RKO (cell line): Measurements from ENCODE around the gene OR2S2.
"Not testable (repeated sequence)": the region's sequence is repeated elsewhere in the genome, so short reads cannot be mapped to it uniquely, and the experiment has no call there.

Experiments
- DNase-seq: peaks from one replicate; pipeline ENCODE4 v3.0.0-alpha.2; 2016; ENCODE audit warnings: low spot score

Gene OR2S2

GRCh38 chr9:35962126-35962906, 4.4 kb upstream of the OR2S2 start:
- DNase-seq = no peak

- no peak for DNase-seq
Observed at GRCh38 chr9:35960039-35960655, 2.2 kb upstream of the OR2S2 start.

DNA sequence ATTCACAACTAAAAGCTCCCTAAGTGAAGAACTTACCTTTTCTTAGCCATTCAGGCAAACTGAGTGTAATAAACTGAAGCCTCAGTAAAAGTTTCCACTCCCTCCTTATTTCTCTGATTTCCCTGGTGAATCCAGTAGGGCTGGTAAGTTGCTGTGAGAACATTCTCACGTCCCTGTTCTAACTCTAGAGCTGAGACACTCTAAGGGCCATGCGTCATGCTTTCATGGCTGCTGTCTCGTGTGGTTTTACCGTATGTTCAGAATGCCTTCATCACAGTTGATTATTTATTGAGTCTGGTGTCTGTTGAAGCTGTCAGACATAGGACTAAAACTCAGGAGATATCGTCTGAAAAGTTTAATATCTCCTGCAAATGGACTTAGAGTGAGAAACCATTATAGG, 1.3 kb downstream of the OR2S2 start:
- no peak for DNase-seq

GRCh38 chr9:35954942-35955546, 2.9 kb downstream of the OR2S2 start:
- DNase-seq = peak; percentile 86

DNA sequence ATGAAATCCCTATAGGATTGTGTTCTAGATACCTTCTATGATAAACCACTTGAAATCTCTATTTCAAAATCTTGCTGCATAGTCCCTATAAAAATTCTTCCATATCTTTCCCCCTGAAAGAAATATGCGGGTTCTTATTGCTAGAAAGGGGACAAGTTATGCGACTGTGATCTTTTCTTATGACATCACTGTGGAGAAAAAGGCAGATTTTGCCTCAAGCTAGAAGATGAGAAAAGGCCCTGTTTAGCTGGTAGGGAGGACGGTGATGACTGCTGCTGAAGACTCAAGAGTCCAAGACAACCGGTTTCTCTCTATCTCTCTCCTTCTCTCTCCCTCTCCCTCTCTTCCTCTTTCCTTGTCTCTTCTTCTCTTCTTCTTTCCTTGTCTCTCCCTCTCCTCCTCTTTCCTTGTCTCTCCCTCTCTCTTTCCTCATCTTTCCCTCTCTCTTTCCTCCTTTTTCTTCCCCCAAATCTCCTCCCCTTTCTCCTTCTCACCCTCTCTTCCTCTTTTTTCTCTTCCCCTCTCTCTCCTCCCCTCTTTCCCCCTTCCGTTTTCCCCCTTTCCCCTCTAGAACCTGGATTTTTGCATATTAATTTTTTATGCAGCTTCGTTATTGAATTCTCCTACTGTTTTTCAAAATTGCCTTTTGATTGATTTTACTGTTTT, 5.3 kb downstream of the OR2S2 start:
- DNase-seq = no peak

- DNase-seq = peak; percentile 40
Observed at GRCh38 chr9:35951736-35952135, 6.2 kb downstream of the OR2S2 start.

DNA sequence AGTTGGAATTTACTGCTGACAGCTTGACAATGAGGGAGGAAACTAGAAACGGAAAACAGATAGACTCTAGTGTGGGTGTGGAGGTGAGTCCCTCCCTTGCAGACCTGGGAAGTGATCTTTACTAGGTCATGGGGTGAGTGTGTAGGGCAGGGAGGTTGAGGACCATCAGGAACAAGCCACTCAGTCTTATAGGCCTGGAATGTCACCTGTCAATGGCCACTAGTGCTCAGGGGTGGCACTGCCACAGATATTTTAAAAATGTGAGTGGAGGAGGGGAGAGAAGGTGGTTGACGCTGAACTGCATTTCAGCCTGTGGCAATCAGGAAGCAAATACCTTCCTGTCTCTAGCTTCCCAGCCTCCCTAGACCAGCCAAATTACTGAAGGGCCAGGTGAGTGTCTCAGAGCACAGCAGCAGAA, 9.0 kb downstream of the OR2S2 start:
- DNase-seq = no peak

DNA sequence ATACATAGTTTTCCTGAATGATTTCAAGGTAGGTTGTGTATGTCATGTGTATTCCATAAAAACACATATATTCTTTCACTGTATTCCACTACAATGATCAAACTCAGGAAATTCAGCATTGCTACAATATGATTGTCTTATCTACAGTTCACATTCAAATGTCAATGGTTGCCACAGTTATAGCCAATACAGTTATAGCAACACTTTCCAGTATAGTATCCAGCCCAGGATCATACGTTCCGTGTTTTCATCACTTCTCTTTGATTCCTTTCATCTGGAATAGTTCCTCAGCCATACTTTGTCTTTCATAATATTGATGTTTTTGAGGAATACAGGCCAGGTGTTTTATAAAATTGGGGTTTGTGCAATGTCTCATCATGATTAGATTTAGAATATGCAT, 9.5 kb downstream of the OR2S2 start:
- DNase-seq = no peak

DNA sequence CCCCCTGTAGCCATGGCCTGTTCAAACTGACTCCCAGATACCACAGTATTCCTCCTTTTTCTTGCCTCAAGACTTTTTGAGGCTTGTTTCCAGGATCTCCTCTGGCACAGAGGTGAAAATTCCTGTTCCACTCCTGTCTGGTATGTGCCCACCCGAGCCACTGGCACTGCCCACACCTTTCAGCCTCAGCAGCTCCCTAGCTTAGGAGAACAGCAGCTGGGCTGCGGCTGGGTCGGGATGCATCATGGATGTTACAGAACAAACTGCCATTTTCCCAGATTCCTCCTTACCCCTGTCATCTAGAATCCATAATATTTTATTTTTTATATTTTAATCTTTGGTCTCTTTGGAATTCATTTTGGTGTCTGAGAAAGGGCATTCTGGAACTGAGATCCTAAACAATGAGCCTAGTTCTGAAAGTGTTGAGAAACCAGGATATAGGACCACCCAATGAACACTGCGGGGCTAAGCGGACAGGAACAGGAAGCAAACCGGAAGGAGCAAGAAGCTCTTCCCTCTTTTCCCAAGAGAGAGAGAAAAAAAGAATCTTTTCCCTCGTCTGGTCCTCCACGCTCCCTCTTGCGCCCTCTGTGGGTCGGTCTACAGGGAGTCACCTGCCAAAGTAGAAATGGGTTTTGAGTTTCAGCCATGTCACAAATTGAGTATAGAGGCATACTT, 12.5 kb downstream of the OR2S2 start:
- DNase-seq = peak; percentile 95

DNA sequence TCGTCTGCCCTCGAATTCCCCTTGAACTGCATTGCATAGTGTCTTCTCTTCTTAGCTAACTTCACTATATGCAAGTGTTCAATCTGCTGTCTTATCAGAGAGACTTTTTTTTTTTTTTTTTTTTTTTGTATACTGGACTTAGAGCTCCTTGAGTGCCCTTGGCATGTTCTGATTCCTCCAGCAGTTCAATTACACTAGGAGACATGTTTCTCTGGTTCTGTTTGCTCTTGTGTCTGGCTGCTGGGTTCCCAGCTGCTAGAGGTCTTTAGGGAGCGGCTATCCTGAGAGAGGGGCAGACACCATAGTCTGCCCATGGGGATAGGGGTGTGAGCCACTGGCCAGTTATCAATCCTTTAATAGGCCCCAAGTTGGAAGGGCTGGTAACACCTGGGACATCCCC, 13.1 kb downstream of the OR2S2 start:
- DNase-seq = no peak

DNA sequence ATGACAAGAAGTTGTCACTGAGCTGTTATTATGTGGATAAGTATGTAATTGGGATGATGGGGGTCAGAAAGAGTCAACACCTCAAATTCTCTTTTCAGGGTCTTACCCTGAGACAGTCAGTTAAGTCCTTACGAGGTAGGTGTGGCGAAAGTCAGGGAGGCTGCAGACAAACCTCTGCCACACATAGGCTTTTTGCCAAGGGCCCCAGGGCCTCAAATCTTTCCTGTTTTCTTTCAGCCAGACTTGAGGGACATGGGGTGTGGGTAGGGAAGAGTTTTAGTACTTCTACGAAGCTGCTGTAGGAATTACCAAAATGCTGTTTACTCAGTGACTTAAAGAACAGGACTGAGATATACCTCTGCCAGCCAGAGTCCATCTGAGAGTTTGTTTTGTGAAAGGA, 13.8 kb downstream of the OR2S2 start:
- DNase-seq = no peak

- no peak for DNase-seq
Observed at GRCh38 chr9:35942286-35942685, 15.7 kb downstream of the OR2S2 start.

- DNase-seq = no peak
Observed at GRCh38 chr9:35940458-35941407, 17.2 kb downstream of the OR2S2 start.

GRCh38 chr9:35939679-35940250, 18.2 kb downstream of the OR2S2 start:
- no peak for DNase-seq

- DNase-seq = no peak
Observed at GRCh38 chr9:35938474-35939356, 19.2 kb downstream of the OR2S2 start.

DNA sequence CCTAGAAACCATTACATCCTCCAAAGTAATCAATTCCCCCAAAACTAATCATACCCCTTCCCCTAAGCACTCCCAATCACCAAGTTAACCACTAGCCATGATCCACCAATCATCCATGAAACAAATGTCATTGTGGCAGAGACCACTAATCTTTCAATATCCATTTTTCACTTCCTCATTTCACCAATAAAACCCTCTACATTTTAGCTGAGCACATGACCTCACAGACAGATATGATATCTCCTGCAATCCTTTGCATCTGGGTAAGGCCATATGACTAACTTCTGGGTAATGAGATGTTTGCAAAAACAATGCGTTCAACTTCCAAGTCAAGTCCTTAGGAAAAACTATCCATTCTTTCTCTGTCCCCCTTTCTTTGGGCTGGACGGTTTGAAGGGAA, 20.7 kb downstream of the OR2S2 start:
- DNase-seq = no peak

DNA sequence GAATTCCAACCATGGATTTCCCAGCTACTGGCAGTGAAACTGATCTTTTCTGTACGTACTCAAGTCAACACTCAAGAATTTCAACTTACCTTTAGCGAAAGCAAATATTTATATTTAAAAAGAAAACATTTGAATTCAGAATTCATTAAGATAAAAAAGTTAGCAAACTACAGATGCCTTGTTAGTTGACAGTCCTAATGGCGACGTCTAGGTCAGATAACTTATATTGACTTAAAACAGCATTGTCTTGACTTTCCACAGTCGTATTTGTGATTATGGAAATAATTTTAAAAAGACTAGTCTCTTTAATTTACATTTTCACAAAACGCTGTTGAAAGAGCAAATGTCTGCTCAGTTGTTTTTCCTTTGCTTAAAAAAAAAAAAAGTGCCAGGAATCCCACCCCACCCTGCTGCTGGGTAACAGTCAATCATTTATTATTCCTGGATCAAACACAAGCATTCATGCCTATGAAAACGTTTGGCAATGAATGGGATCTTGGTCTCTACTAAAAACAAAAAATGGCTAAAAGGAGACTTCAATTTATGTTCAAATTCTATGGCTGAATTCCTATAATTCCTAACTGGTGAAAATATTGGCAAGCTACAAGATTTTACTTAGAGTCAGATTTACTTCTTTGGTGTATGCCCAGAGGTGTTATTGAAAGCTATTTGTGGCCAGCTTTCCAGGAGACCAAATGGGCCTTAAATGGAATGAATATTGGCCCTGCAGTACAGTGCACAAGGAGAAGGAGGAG, 22.0 kb downstream of the OR2S2 start:
- no peak for DNase-seq

DNA sequence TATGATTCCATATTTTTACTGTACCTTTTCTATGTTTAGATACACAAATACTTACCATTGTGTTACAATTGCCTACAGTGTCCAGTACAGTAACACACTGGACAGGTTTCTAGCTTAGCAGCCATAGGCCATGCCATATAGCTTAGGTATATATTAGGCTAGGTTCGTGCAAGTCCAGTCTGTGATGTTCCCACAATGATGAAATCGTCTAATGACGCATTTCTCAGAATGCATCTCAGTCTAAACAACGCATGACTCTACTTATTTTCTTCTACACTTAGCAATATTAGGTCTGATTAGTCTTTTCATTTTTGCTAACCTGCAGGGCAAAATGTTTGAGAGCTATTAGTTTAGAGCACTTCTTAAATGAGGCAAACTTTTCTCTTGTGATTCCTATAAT, 22.7 kb downstream of the OR2S2 start:
- no peak for DNase-seq

GRCh38 chr9:35934069-35934468, 23.9 kb downstream of the OR2S2 start:
- DNase-seq = not testable (repeated sequence)
